Endothelial cell of umbilical vein (primary cell): Measurements from ENCODE around the gene ACKR3.

Source experiments
- CTCF ChIP-seq, 2 donors: IDR thresholded peaks; 1 replicate in 1 of 2; 2 replicates in 1 of 2; pipeline ENCODE4 v1.5.1; 2011; ENCODE audit warnings: low read length in 2 of 2, mild to moderate bottlenecking in 2 of 2, moderate library complexity in 2 of 2, control low read depth in 1 of 2, inconsistent platforms in 1 of 2, low read depth in 1 of 2; ENCODE audit not compliant: insufficient read depth in 1 of 2; ENCODE audit errors: extremely low read depth in 1 of 2
- EZH2 ChIP-seq: IDR thresholded peaks from 2 replicates; pipeline ENCODE4 v1.6.1; 2012; ENCODE audit warnings: borderline replicate concordance, low read depth, mild to moderate bottlenecking, moderate library complexity, low read length, inconsistent platforms; ENCODE audit not compliant: severe bottlenecking
- FOS ChIP-seq: IDR thresholded peaks from 2 replicates; pipeline ENCODE4 v1.6.1; 2011; ENCODE audit warnings: mild to moderate bottlenecking, low read length, moderate library complexity, borderline replicate concordance; ENCODE audit not compliant: insufficient read depth
- JUN ChIP-seq: IDR thresholded peaks from 2 replicates; pipeline ENCODE4 v1.6.1; 2011; ENCODE audit warnings: borderline replicate concordance, low read depth; ENCODE audit not compliant: insufficient read length, insufficient read depth
- POLR2A ChIP-seq: IDR thresholded peaks from 2 replicates; pipeline ENCODE4 v1.6.1; 2012; ENCODE audit warnings: low read depth, mild to moderate bottlenecking, control low read depth, low read length

GRCh38 chr2:236546561-236547002 is 23.0 kb upstream of the ACKR3 start:
- TF ChIP-seq POLR2A (no peak), JUN (no peak), CTCF (IDR thresholded peaks at IDR 0.05; ENCODE audit: extremely low read depth in 1 of 2, insufficient read depth in 1 of 2, low read depth in 1 of 2, low read length in 2 of 2) (no peak), EZH2 (no peak), FOS (no peak)
